GM19452 (cell line): ENCODE measurements around the gene SESTD1.

Source experiments
- ATAC-seq: cut with Tn5 transposase; IDR thresholded peaks from one replicate; pipeline ENCODE4 v1.9.1; 2021; ENCODE audit not compliant: unreplicated experiment

The SESTD1 gene

GRCh38 chr2:179193759-179194394, 70.8 kb downstream of the SESTD1 start:
- no peak for ATAC-seq

DNA sequence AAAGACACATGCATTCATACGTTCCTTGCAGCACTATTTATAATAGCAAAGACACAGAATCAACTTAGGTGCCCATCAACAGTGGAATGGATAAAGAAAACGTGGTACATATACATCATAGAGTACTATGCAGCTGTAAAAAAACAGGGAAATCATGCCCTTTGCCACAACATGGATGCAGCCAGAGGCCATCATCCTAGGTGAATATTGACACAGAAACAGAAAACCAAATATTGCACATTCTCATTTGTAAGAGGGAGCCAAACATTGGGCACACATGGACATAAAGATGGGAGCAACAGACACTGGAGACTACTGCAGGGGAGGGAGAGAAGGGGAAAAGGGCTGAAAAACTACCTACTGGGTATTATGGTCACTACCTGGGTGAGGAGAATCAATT, 73.5 kb downstream of the SESTD1 start:
- ATAC-seq, result no peak

GRCh38 chr2:179186126-179186525, 78.5 kb downstream of the SESTD1 start:
- no peak for ATAC-seq

DNA sequence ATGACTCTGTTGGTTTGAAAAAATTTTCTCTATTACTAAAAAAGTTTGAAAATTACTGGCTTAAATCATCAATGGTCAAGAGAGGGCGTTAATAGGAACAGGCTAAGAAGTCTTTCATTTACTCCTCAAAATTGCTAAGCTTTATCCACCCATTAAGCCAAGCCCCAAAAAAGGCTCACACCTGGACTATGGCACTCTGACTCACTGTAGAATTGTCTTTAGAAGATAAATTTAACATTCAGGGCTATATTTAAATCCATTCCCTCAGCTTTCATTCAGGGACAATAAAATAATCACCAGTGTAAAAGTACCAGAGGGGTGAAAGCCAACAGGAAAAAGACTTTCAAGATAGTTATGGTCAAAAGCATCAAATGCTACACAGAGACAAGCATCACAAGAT, 80.0 kb downstream of the SESTD1 start:
- ATAC-seq, result no peak

GRCh38 chr2:179181002-179181401, 83.6 kb downstream of the SESTD1 start:
- ATAC-seq, result peak; percentile 56

- ATAC-seq, result no peak
Measured at GRCh38 chr2:179180242-179180641, 84.4 kb downstream of the SESTD1 start.

DNA sequence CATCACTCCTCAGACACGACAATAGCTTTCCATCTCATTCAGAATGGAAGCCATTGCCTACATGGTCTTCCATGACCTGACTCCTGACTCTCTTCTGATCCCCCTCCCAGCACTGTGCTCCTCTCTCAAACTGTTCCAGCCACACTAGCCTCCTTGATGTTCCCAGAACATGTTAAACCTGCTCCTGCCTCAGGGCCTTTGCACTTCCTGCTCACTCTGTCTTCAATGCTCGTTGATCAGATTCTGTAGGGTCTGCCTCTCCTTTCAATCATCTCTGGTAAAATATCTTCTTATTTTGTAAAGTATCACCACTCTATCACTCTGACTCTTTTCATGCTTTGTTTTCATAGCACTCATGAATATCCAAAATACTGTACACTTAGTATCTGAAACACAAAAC, 84.9 kb downstream of the SESTD1 start:
- ATAC-seq, result no peak

DNA sequence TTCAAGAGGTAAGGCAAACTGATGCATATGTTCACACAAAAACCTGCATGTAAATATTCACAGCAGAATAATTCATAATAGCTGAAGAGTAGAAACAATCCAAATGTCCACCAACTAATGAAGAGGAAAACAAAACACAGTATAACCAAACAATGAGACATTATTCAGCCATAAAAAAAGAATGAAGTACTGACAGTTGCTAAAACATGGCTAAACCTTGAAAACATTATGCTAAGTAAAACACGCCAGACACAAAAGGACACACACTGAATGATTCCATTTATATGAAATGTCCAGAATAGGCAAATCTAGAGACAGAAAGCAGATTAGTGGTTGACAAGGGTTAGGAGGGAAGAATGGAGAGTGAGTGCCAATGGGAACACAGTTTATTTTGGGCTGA, 86.9 kb downstream of the SESTD1 start:
- no peak for ATAC-seq

DNA sequence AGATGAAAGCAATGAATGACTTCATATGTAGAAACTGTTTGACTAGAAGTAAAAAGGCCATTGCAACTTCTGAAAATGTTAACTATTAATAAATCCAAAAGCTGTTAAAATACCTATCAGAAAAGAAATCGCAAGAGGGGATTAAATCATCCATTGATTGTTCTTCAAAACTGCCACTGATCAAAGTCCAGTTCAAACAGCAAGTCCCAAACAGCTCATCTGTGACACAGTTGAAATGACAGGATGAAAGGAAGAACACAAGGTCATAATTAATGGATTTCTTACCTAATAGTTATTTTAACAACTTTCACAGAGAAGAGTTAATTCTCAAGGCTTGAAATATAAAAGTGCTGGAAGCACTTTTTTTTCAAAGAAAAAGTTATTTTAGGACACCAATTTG, 90.4 kb downstream of the SESTD1 start:
- no peak for ATAC-seq

- ATAC-seq, result no peak
Measured at GRCh38 chr2:179172894-179173293, 91.7 kb downstream of the SESTD1 start.

DNA sequence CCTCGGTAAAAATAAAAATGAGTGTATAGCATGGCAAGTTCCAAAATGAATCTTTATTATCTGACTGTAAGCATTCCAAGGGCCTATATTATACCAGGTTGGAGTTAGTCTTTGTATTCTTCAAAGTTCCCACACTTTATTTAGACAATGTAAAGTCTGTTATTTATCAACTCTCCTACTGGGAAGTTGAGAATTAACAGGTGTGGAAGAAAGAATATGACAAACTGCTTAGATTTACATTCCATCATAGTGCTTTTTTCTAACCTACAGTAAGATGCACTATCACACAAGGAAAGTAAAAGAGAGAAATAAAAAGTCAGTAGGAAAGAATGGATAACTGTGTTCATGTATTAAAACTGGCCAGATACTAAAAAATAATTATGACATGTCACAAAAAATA, 93.3 kb downstream of the SESTD1 start:
- no peak for ATAC-seq

GRCh38 chr2:179170901-179171300, 93.7 kb downstream of the SESTD1 start:
- no peak for ATAC-seq

DNA sequence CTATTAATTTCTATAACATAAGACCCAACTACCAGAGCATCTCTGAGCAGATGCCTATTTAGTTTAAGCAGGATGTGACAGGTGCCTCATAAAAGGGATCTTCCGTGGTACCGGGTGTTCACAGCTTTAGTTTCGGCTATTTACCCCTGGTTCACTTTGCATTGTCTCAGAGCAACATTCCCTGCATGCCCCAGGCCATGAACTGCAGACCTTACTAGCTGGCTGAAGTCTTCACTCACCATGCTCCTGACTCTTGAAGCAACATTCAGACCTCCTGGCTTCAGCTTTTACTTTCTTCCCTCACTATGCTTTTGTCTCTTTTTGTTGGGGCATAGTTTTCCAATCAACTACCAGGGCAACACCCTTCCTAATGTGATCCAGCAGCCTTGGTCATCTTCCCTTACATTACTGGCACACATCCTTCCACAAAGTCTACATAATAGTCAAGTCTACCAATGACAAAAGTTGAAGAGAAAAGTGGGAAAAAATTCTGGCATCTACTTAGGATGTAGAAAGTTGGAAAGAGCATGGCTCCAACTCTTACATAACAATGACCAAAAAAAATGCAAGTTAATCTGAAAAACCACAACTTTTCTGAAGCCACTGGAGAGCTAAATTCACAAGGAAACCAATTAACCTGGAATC, 99.2 kb downstream of the SESTD1 start:
- ATAC-seq, result no peak

DNA sequence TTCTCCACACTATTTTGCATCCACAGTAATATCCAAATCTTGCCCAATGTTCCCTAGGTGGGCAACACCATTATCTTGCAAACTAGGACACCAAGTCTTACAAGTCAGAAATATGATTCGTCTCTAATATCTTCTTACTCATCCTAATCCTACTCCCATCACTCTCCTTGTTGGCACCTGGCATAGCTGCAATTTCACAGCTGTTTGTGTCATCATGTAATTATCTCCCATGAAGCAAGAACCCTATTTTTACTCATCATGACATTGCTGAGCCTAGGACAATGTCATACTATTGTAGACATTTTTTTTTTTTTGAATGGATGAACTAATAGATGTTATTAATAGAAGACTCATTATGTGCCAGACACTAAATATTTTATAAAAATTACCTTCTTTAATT, 123.4 kb downstream of the SESTD1 start:
- no peak for ATAC-seq

DNA sequence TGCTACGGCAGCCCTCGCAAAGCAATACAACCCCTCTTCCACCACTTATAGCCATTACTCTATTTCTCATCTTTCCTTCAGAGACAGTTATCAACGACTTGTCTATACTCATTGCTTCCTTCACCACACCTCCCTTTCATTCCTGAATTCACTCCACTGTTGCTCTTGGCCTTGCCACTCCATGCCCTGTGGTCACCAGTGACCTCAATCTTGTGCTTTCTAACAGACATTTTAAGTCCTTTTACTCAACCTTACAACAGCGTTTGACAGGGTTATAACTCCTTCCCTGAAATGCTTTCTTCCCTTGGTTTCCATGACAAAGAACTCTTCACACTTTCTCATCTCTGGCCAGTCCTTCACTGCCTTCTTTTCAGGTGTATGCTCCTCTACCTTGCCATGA, 124.1 kb downstream of the SESTD1 start:
- ATAC-seq, result no peak

DNA sequence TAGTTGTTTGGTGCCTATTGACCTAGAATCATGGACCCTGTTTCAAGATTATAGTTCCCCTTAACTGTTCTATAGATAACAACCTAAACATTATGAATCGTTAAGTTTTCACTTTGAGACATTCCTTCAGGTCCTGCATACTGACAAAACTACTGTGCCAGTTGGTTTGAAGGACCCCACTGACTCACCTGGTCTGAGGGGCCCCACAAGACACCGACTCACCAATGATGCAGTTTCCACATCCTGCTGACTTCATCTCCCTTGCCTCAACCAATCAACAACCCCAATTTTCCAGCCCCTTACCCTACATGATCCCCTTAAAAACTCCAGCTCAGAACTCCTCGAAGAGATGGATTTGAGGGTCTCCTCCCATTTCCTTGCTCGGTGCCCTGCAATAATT, 125.1 kb downstream of the SESTD1 start:
- ATAC-seq, result no peak

GRCh38 chr2:179137200-179137759, 127.4 kb downstream of the SESTD1 start:
- ATAC-seq, result no peak

DNA sequence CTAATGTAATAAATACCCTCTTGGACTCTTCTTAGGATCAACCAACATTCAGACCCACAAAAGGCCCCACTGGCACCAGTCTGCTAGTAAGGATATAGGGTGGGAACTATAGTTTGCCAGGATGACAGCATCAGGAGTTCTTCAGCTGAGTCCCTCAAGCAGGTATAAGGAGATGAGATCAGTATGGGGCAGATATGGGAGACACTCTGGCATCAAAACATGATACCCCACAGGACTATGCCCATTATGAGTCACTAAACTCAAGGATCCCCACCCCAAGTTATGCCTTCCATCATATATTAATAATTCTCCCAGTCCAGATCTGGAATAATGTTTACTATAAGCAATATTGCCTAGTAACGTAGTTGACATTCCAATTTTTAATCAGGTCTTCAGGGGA, 131.6 kb downstream of the SESTD1 start:
- no peak for ATAC-seq

DNA sequence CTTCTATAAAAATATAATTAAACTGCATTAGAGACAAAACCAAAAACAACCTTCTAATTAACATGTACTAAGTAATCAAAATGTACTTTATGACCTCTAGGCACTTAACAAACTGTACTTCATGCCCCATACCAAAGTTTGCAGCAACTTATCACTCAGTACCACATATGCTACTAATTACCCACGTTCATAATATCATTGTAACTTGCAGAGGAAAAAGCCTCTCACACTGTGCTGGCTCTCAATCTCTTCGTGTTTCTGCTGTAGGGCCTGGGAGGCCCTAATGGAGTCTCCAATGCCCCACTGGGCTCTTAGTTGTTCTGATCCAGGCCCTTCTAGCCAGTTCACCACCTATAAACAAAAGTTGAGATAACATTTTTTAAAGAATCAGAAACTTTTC, 132.6 kb downstream of the SESTD1 start:
- no peak for ATAC-seq

DNA sequence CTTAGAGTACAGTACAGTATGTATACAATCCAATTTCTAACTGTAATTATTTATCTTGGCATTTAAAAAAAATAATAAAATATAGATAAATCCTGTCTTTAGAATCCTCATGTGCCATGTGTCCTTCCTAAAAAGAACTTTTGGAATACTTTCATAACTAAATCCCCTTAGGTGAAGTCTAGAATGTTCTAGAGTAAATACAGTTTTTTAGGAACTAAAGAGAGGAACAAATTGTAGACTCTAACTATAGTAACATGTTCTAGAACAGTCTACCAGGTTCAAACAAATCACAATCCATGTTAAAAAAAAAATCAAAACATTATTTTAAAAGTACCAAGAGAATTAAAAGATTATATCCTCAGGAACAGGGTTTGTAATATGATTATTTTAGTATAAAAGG, 134.1 kb downstream of the SESTD1 start:
- no peak for ATAC-seq

- ATAC-seq, result no peak
Measured at GRCh38 chr2:179129574-179130238, 134.9 kb downstream of the SESTD1 start.

DNA sequence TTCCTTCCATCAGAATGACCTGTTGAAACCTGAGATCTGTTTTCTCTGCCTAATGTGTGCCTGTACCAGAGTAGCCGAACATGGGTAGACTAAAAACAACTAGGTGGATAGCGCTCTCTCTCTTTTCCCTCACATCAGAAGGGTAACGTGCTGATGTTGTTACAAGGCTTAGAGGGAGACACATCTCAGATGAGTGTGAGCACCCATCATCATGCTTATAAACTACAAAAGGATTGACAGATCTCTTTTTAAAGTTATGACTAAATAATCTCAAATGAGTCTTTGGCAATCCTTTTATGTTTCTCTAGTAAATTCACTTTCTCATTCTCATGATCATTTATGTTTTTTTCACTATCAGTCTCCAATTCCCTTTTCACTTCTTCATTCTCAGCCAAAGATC, 139.2 kb downstream of the SESTD1 start:
- ATAC-seq, result no peak
